ENCODE results near the gene FTL. TPM values are rescaled to one million over a fixed set of nuclear protein-coding genes. Genes with fewer than 3 reads are reported as not detected.
A peak's percentile ranks its signal among the peaks of the same experiment; 100 is the strongest.

FTL gene
- total RNA-seq, 1 donor, result 5,494 TPM

- no peak for DNase-seq (ENCODE audit: low read depth)
Observed at GRCh38 chr19:48962029-48962848, 2.9 kb upstream of the FTL start.

GRCh38 chr19:48962849-48963165 is 2.3 kb upstream of the FTL start:
- H3K4me3 ChIP-seq (ENCODE audit: low read depth, low read length), result no peak overlapping the region
- no peak for DNase-seq (ENCODE audit: low read depth)
- no peak for TF ChIP-seq CTCF (IDR thresholded peaks at IDR 0.05; ENCODE audit: insufficient read depth, low read length)

More at GRCh38 chr19:48962029-48962848, 2.9 kb upstream of the FTL start:
- no peak for TF ChIP-seq CTCF (IDR thresholded peaks at IDR 0.05; ENCODE audit: insufficient read depth, low read length)
- no peak overlapping the region for H3K4me3 ChIP-seq (ENCODE audit: low read depth, low read length)

- peak overlapping the region; percentile 64 for H3K4me3 ChIP-seq (ENCODE audit: low read depth, low read length)
- peak; percentile 73 for DNase-seq (ENCODE audit: low read depth)
- TF ChIP-seq CTCF (IDR thresholded peaks at IDR 0.05; ENCODE audit: insufficient read depth, low read length), result no peak
Observed at GRCh38 chr19:48963371-48964204, 1.5 kb upstream of the FTL start.

GRCh38 chr19:48964205-48965039 is 687 bp upstream of the FTL start:
- peak overlapping the region; percentile 64 for H3K4me3 ChIP-seq (ENCODE audit: low read depth, low read length)
- peak; percentile 72 for DNase-seq (ENCODE audit: low read depth)
- no peak for TF ChIP-seq CTCF (IDR thresholded peaks at IDR 0.05; ENCODE audit: insufficient read depth, low read length)

- peak overlapping the region; percentile 99 for H3K4me3 ChIP-seq (ENCODE audit: low read depth, low read length)
- TF ChIP-seq CTCF (IDR thresholded peaks at IDR 0.05; ENCODE audit: insufficient read depth, low read length), result no peak
- DNase-seq (ENCODE audit: low read depth), result peak; percentile 79
Observed at GRCh38 chr19:48965806-48966540, 864 bp downstream of the FTL start.

All from fibroblast of the aortic adventitia (primary cell).